Lower lobe of right lung (tissue), 2 donors: Measurements from ENCODE around the gene FOXRED1. TPM values are rescaled to one million over a fixed set of nuclear protein-coding genes. Genes with fewer than 3 reads are reported as not detected.
A peak's percentile ranks its signal among the peaks of the same experiment; 100 is the strongest.

Experiments used
- ATAC-seq, 2 donors: fragments of 200-7000 bp; cut with Tn5 transposase; one replicate each; pipeline ENCODE4 v1.9.1; 2020 to 2022; ENCODE audit warnings: mild to moderate bottlenecking in 2 of 2, moderate library complexity in 2 of 2
- DNase-seq: peaks from one replicate; pipeline ENCODE4 v3.0.0-alpha.2; 2020
- H3K27ac ChIP-seq: fragments of 200-600 bp; one replicate; pipeline ENCODE4 v1.8.0; 2022
- H3K27me3 ChIP-seq: fragments of 200-600 bp; one replicate; pipeline ENCODE4 v1.8.0; 2022; ENCODE audit warnings: low read depth
- H3K36me3 ChIP-seq: fragments of 200-600 bp; one replicate; pipeline ENCODE4 v1.8.0; 2022; ENCODE audit warnings: mild to moderate bottlenecking
- H3K4me1 ChIP-seq: fragments of 200-600 bp; one replicate; pipeline ENCODE4 v1.8.0; 2022
- H3K4me3 ChIP-seq: fragments of 200-600 bp; one replicate; pipeline ENCODE4 v1.8.0; 2022; ENCODE audit warnings: mild to moderate bottlenecking
- H3K9me3 ChIP-seq: fragments of 200-600 bp; one replicate; pipeline ENCODE4 v1.8.0; 2022
- intact Hi-C: fragments of 100-400 bp; cut with DNase I; formaldehyde crosslinking; loops from one replicate; pipeline ENCODE4 v1.11.0; 2022
- total RNA-seq: library from RNA; stranded (reverse); fragmentation: NEBNext Ultra II Directional; extraction: Animal tissue kit (Norgen Biotek cat#: 25700); gene quantifications from one replicate; pipeline ENCODE4 v1.2.1, GENCODE V29; 2021
- TF ChIP-seq, protein P1 (sequence below): fragments of 200-600 bp; IDR thresholded peaks from one replicate; pipeline ENCODE4 v1.8.0; 2022; ENCODE audit warnings: antibody characterized with exemption, mild to moderate bottlenecking
- donor health status: DM: no; HTN: yes; CAD: no; lungs with severe emphysema.

FOXRED1 gene
- total RNA-seq, 1 donor from 2014 or later, result 16.6 TPM

DNA sequence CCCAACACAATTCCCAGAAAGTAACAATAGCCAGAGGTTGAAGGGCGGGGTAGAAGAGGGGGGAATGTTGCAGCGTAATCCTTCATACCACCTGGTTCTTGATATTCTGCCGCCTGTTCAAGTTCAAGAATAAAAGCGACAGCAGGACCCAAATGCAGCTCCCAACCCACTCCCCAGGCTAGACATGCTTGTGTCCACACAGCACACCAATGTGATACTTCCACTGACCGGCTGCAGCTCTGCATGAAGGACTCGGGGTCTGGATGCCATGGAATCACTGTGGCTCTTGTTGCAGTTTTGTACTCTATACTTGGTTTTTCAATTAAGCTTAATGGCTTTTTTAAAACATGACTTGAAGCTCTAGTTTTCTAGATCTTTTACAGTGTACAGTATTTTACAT lies 6.7 kb upstream of the FOXRED1 start:
- Histone ChIP-seq H3K36me3 (peaks cover 78% of the 10 kb centered on the region), H3K9me3 (no peaks in the 10 kb centered on the region), H3K4me1 (peaks cover 9% of the 10 kb centered on the region), H3K4me3 (no peak overlapping the region), H3K27me3 (no peaks in the 10 kb centered on the region), H3K27ac (no peak overlapping the region)
- intact Hi-C loops, result no loop called here
- ATAC-seq (no peak), DNase-seq (no peak)
- TF ChIP-seq, protein P1, sequence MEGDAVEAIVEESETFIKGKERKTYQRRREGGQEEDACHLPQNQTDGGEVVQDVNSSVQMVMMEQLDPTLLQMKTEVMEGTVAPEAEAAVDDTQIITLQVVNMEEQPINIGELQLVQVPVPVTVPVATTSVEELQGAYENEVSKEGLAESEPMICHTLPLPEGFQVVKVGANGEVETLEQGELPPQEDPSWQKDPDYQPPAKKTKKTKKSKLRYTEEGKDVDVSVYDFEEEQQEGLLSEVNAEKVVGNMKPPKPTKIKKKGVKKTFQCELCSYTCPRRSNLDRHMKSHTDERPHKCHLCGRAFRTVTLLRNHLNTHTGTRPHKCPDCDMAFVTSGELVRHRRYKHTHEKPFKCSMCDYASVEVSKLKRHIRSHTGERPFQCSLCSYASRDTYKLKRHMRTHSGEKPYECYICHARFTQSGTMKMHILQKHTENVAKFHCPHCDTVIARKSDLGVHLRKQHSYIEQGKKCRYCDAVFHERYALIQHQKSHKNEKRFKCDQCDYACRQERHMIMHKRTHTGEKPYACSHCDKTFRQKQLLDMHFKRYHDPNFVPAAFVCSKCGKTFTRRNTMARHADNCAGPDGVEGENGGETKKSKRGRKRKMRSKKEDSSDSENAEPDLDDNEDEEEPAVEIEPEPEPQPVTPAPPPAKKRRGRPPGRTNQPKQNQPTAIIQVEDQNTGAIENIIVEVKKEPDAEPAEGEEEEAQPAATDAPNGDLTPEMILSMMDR, result no peak

DNA sequence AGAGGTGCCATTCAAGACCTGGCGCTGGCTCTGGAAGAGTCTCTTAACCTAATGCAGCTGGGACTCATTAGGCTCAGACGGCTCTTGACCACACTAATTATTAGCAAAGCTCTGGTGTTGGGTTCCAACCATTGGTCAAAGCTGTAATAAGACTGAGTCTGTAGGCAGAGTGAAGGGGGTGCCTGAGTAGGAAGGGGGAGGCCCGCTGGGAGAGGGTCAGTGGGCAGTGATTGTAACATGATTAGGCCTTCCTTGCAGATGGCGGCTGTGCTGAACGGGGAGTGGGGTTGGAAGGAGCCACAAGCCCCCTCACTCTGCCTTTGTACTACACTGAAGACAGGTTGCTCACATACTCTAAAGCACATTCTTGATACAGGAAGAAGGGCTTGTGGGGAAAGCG lies 5.5 kb upstream of the FOXRED1 start:
- Histone ChIP-seq H3K27me3 (no peaks in the 10 kb centered on the region), H3K27ac (no peak overlapping the region), H3K4me1 (peaks cover 19% of the 10 kb centered on the region), H3K36me3 (peaks cover 71% of the 10 kb centered on the region), H3K4me3 (no peak overlapping the region), H3K9me3 (no peaks in the 10 kb centered on the region)
- DNase-seq (no peak), ATAC-seq (no peak)
- intact Hi-C loops, result no loop called here
- TF ChIP-seq, protein P1, result no peak

DNA sequence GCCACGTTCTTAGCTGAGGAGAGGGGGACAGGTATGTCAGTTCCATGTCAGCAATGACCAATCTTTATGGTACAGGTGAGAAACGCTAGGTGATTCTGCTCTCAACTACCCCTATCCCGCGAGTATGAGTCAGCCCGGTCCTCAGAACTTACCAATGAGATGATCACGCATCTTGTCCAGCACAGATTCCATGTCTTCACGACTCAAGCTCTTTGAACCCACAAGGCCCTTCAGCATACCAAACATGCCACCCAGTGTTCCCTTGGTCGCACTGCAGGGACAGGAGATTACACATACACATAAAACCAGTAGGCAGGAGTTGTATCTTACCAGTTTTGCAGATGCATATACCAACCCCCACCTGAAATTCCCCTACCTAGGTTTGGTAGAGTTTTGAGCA lies 3.1 kb upstream of the FOXRED1 start:
- no peaks in the 10 kb centered on the region for H3K9me3 ChIP-seq
- H3K4me3 ChIP-seq, result no peak overlapping the region
- peaks cover 68% of the 10 kb centered on the region for H3K36me3 ChIP-seq
- intact Hi-C loops, result no loop called here
- DNase-seq (no peak), ATAC-seq (no peak)
- TF ChIP-seq, protein P1, result no peak
- no peak overlapping the region for H3K27ac ChIP-seq
- peaks cover 23% of the 10 kb centered on the region for H3K4me1 ChIP-seq
- no peaks in the 10 kb centered on the region for H3K27me3 ChIP-seq

DNA sequence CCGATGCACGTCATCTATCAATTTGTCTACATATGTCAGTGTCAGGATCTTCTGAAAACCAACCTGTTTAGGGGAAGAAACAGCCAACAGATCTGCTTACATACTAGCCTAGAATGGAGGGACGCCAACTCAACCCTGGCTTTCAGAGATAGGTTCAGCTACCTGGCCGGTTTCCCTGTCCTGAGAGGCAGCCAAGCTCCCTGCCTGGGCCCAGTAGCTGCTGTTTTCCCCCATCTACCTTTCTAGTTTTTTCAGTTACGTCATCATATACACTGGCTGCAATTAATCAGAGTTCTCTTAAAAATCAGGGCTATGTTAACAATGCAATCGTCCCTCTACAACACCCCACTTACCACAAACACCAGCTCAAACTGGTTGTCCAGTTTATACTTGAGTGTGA lies 1.3 kb upstream of the FOXRED1 start:
- intact Hi-C loops, result no loop called here
- Histone ChIP-seq H3K9me3 (no peaks in the 10 kb centered on the region), H3K36me3 (peaks cover 50% of the 10 kb centered on the region), H3K4me3 (peak overlapping the region; percentile 86), H3K27ac (peak overlapping the region; percentile 88), H3K27me3 (no peaks in the 10 kb centered on the region), H3K4me1 (peaks cover 22% of the 10 kb centered on the region)
- no peak for DNase-seq
- ATAC-seq, result peak in 1 of 2 donors; percentile 1
- TF ChIP-seq, protein P1, result no peak

DNA sequence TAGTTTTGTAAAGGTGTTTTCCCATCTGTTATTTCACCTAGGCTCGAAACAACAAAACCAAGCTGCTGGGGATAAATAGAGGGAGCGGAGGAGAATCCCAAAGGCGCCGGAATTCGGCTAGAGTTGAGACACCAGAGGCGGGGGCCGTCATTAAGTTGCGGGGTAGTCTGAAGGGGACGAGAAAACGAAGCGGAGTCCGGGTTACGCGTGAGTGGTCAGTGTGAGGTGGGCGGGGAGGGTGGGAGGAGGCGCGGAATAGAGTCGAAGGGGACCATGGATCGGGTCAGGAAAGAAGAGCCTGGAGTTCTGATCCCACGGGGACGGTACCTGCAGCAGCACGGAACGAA lies 620 bp upstream of the FOXRED1 start:
- H3K27me3 ChIP-seq, result no peaks in the 10 kb centered on the region
- intact Hi-C loops, result no loop called here
- H3K9me3 ChIP-seq, result no peaks in the 10 kb centered on the region
- peak overlapping the region; percentile 88 for H3K27ac ChIP-seq
- peaks cover 45% of the 10 kb centered on the region for H3K36me3 ChIP-seq
- TF ChIP-seq, protein P1, result no peak
- ATAC-seq (peak; percentile 25 to 54), DNase-seq (no peak)
- peak overlapping the region; percentile 86 for H3K4me3 ChIP-seq
- peaks cover 22% of the 10 kb centered on the region for H3K4me1 ChIP-seq

DNA sequence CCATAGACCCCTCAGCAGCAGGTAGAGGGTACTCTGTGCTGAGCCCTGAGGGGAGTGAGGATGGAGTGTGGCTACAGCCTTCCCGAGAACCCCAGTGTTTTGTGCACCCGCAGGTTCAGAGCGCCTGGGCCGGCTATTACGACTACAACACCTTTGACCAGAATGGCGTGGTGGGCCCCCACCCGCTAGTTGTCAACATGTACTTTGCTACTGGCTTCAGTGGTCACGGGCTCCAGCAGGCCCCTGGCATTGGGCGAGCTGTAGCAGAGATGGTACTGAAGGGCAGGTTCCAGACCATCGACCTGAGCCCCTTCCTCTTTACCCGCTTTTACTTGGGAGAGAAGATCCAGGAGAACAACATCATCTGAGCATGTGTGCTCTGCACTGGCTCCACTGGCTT lies 8.4 kb downstream of the FOXRED1 start:
- intact Hi-C loops, result no loop called here
- Histone ChIP-seq H3K36me3 (peaks cover 50% of the 10 kb centered on the region), H3K9me3 (no peaks in the 10 kb centered on the region), H3K4me1 (peaks cover 25% of the 10 kb centered on the region), H3K27me3 (no peaks in the 10 kb centered on the region), H3K4me3 (no peak overlapping the region), H3K27ac (no peak overlapping the region)
- TF ChIP-seq, protein P1, result no peak
- ATAC-seq (no peak), DNase-seq (no peak)
